GM12891 (cell line): ENCODE data around the gene CD44.
A peak's percentile ranks its signal among the peaks of the same experiment; 100 is the strongest.

Experiments used
- PAX5 ChIP-seq: IDR thresholded peaks from 2 replicates; pipeline ENCODE4 v1.6.1; 2011; ENCODE audit warnings: low read length, moderate library complexity, mild to moderate bottlenecking; ENCODE audit not compliant: insufficient read depth, severe bottlenecking
- POLR2A ChIP-seq: IDR thresholded peaks from 2 replicates; pipeline ENCODE4 v1.6.1; 2011; ENCODE audit warnings: low read depth, low read length, control low read depth
- POLR2AphosphoS5 ChIP-seq: IDR thresholded peaks from 2 replicates; pipeline ENCODE4 v1.6.1; 2011; ENCODE audit warnings: low read depth, low read length, control low read depth
- POU2F2 ChIP-seq: IDR thresholded peaks from 2 replicates; pipeline ENCODE4 v1.6.1; 2011; ENCODE audit warnings: low read depth, mild to moderate bottlenecking, control low read depth, low read length, moderate library complexity
- SPI1 ChIP-seq: IDR thresholded peaks from 2 replicates; pipeline ENCODE4 v1.6.1; 2011; ENCODE audit warnings: low read depth, low read length, control low read depth
- TAF1 ChIP-seq: IDR thresholded peaks from 2 replicates; pipeline ENCODE4 v1.6.1; 2011; ENCODE audit warnings: low read depth, low read length, control low read depth

GRCh38 chr11:35139722-35140282 lies 831 bp downstream of the CD44 start:
- 0 out of 2 replicates have a peak, but pooled peaks have one; percentile 14 for TF ChIP-seq POLR2AphosphoS5
- no peak; the same call in 1 of the 2 replicates for TF ChIP-seq POLR2A
- TF ChIP-seq POU2F2, result 0 out of 2 replicates have a peak, but pooled peaks have one; percentile 13
- TF ChIP-seq PAX5, result no peak
- TF ChIP-seq SPI1, result no peak
- no peak for TF ChIP-seq TAF1
